Measurements from ENCODE around the gene GALNS. TPM values are rescaled to one million over a fixed set of nuclear protein-coding genes. Genes with fewer than 3 reads are reported as not detected.

GALNS gene
- total and polyA plus RNA-seq, 10 donors, result 9.7 to 71.6 (median 42.9) TPM

GRCh38 chr16:88888461-88889387 is 32.0 kb upstream of the GALNS start:
- Histone ChIP-seq H3K27ac (peak overlapping the region in 2 of 8 donors; percentile 28 to 51), H3K4me1 (peaks cover 0 to 31% (median 13%) of the 10 kb centered on the region in 6 donors), H3K36me3 (peaks cover 0 to 96% (median 53%) of the 10 kb centered on the region in 6 donors), H3K4me3 (no peak overlapping the region), H3K9me3 (no peaks in the 10 kb centered on the region), H3K27me3 (replicated peaks in 1 of 7) (no peaks in the 10 kb centered on the region)
- intact Hi-C loops (cut with DNase I; ENCODE audit: low total_unique reads), result no loop called here
- TF ChIP-seq, protein P1, sequence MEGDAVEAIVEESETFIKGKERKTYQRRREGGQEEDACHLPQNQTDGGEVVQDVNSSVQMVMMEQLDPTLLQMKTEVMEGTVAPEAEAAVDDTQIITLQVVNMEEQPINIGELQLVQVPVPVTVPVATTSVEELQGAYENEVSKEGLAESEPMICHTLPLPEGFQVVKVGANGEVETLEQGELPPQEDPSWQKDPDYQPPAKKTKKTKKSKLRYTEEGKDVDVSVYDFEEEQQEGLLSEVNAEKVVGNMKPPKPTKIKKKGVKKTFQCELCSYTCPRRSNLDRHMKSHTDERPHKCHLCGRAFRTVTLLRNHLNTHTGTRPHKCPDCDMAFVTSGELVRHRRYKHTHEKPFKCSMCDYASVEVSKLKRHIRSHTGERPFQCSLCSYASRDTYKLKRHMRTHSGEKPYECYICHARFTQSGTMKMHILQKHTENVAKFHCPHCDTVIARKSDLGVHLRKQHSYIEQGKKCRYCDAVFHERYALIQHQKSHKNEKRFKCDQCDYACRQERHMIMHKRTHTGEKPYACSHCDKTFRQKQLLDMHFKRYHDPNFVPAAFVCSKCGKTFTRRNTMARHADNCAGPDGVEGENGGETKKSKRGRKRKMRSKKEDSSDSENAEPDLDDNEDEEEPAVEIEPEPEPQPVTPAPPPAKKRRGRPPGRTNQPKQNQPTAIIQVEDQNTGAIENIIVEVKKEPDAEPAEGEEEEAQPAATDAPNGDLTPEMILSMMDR (IDR thresholded peaks at IDR 0.05 in 8 of 11, conservative IDR thresholded peaks at IDR 0.05 in 3 of 11), result no peak
- TF ChIP-seq POLR2A (IDR thresholded peaks at IDR 0.05), result no peak
- TF ChIP-seq POLR2AphosphoS5 (IDR thresholded peaks at IDR 0.05), result no peak
- DNase-seq, result no peak
- 77 to 84% (median 80%) methylated on average over 26 to 29 of the region's 30 CpGs for WGBS, 5 donors

DNA sequence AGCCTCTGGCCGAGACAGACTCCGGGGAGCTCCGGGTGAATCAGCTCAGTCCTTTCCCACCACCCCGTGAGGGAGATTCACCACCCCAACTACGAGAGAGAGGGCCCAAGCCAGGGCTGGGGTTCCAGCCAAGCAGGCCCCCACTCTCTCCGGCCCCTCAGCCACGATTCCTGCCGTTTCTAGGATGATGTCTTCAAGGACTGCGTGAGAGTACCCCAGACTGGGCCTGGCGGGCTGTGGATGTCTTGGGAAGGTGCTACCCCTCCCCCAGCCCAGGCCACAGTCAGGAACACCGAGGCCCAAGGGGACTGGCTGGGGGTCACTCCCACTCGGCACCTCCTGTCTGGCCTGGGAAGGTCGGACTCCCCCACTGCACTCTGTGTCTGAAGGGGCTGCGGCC is 31.3 kb upstream of the GALNS start:
- TF ChIP-seq POLR2A (IDR thresholded peaks at IDR 0.05) (no peak), POLR2AphosphoS5 (IDR thresholded peaks at IDR 0.05) (no peak)
- TF ChIP-seq, protein P1 (IDR thresholded peaks at IDR 0.05 in 8 of 11, conservative IDR thresholded peaks at IDR 0.05 in 3 of 11), result no peak
- intact Hi-C loops (cut with DNase I; ENCODE audit: low total_unique reads), result no loop called here
- no peaks in the 10 kb centered on the region for H3K27me3 ChIP-seq (replicated peaks in 1 of 7)
- peaks cover 0 to 96% (median 60%) of the 10 kb centered on the region in 6 donors for H3K36me3 ChIP-seq
- H3K4me1 ChIP-seq, result peaks cover 0 to 31% (median 13%) of the 10 kb centered on the region in 6 donors
- DNase-seq, result no peak
- 80 to 90% (median 85%) methylated on average over 4 to 14 of the region's 14 CpGs for WGBS, 5 donors
- peak overlapping the region in 7 of 8 donors; percentile 29 to 69 (median 59) for H3K27ac ChIP-seq
- H3K4me3 ChIP-seq, result no peak overlapping the region
- no peaks in the 10 kb centered on the region for H3K9me3 ChIP-seq

DNA sequence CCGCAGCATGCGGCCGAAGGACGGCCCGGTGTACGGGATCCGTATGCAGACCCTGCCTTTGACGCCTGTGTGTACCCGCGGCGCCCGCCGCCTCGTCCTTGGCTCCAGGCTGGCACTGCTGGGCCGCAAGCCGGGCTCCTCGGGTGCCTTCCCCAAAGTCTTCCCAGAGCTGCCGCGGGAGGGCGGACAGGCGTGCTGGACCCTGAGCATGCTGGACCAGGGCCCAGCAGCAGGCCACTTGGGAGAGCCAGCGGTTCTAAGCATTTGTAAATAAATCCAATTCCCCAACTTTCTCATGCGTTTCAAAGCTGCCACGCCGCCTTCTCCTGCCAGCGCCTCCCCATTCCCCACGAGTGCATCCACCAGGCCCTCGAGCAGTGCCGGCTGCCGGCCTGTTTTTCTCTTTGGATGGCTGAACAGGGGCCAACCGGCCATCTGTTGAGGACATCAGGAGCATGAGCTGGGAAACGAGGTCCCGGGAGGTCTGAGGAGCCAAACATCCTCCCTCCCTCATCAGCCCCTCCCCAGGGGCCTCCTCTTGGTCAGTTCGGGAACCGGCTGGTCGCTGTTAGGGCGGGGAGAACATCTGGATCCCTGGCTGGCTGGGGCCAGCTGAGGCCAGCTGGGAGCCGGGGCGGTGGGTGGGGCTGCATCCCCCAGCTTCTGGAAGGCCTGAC is 30.2 kb upstream of the GALNS start:
- DNase-seq, result no peak
- H3K27ac ChIP-seq, result peak overlapping the region in 6 of 8 donors; percentile 4 to 69 (median 59)

More for the DNA sequence above, 30.2 kb upstream of the GALNS start:
- peaks cover 0 to 31% (median 13%) of the 10 kb centered on the region in 6 donors for H3K4me1 ChIP-seq
- TF ChIP-seq, protein P1 (IDR thresholded peaks at IDR 0.05 in 8 of 11, conservative IDR thresholded peaks at IDR 0.05 in 3 of 11), result peak in 1 of 11 experiments; percentile 4
- TF ChIP-seq POLR2A (IDR thresholded peaks at IDR 0.05), result no peak
- peak; percentile 49 to 84 (median 82) for TF ChIP-seq POLR2AphosphoS5 (IDR thresholded peaks at IDR 0.05)
- intact Hi-C loops (cut with DNase I; ENCODE audit: low total_unique reads), result no loop called here
- no peaks in the 10 kb centered on the region for H3K27me3 ChIP-seq (replicated peaks in 1 of 7)
- peaks cover 0 to 96% (median 64%) of the 10 kb centered on the region in 6 donors for H3K36me3 ChIP-seq
- no peaks in the 10 kb centered on the region for H3K9me3 ChIP-seq
- no peak overlapping the region for H3K4me3 ChIP-seq
- WGBS, 5 donors, result 87 to 90% (median 88%) methylated on average over 38 to 39 of the region's 39 CpGs
